HT1080 (cell line): ENCODE data around the gene ENGASE. TPM values are rescaled to one million over a fixed set of nuclear protein-coding genes. Genes with fewer than 3 reads are reported as not detected.

Experiments used
- DNase-seq: peaks from one replicate; pipeline ENCODE4 v3.0.0-alpha.2; 2015; ENCODE audit warnings: low read depth
- total RNA-seq: library from RNA; depleted of rRNA; stranded (reverse); fragments of >200 nt; shearing (Covaris generic); gene quantifications from 2 replicates; pipeline ENCODE4 v1.2.3, GENCODE V29; 2014

Gene ENGASE
- total RNA-seq, 1 experiment from 2014 or later, result 7.2 TPM

DNA sequence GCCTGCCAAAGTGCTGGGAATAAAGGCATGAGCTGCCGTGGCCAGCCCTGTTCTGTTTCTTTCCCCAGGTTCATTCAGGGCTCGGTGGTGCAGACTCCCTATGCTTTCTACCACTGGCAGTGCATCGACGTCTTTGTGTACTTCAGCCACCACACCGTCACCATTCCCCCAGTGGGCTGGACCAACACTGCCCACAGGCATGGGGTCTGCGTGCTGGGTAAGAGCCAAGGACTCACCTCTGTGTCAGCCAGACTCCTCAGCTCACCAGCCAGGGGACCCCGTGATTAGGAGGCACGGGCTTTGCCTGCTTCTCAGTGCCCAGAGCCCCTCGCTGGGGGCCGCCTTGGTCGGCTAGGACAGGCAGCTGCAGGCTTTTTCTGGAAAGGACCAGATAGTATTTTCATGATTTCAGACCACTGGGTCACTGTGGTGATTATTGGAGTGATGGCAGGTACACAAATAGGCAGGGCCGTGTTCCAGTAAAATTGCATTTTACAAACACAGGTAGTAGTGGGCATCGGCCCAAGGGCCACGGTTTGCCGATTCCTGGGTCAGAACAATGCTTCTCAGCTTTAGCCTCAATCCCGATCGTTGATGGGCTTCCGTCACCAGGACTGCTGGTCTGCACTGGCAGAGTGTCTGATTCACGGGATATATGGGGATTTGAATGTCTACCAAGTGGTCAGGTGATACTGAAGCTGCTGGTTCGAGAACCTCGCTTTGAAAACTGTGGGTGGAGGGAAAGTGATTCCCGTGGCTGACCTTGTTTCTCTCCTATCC, 5.0 kb downstream of the ENGASE start:
- no peak for DNase-seq

DNA sequence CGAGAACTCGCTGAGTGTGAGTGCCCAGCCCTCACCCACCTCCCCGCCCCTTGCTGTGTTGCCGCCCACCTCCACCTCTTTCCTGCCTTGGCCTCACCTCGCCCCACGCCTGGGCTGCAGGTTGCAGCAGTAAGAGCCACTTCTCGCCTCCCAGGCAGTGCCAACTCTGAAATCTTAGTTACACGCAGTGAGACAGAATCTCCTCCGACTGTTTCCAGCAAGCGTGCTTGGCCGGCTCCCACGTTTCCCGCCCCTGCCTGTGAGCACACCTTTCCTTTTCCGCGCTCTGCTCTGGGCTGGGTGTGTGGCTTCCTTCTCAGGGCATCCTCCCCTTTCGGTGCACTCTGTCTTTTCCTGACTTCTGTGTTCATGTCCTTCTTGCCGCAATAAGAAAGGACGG, 5.7 kb downstream of the ENGASE start:
- DNase-seq, result no peak

DNA sequence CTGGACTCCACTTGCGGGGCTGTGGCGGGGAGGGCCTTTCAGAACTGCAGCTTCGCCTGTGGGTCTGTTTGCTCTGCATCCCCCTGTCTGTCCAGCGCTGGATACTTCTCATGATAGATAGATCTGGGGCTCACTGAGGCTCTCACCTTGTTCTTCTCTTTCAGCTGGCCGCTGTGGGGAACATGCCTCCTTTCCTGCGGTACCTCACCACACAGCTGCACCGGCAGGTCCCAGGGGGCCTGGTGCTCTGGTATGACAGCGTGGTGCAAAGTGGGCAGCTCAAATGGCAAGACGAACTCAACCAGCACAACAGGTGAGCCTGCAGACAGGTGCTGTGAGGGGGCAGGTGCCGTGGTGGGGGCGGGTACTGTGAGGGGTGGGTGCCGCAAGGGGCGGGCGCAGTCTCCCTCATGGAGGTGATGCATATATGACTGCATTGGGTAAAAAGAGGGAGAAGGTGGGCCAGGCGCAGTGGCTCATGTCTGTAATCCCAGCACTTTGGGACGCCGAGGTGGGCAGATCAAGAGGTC, 6.2 kb downstream of the ENGASE start:
- DNase-seq, result no peak

DNA sequence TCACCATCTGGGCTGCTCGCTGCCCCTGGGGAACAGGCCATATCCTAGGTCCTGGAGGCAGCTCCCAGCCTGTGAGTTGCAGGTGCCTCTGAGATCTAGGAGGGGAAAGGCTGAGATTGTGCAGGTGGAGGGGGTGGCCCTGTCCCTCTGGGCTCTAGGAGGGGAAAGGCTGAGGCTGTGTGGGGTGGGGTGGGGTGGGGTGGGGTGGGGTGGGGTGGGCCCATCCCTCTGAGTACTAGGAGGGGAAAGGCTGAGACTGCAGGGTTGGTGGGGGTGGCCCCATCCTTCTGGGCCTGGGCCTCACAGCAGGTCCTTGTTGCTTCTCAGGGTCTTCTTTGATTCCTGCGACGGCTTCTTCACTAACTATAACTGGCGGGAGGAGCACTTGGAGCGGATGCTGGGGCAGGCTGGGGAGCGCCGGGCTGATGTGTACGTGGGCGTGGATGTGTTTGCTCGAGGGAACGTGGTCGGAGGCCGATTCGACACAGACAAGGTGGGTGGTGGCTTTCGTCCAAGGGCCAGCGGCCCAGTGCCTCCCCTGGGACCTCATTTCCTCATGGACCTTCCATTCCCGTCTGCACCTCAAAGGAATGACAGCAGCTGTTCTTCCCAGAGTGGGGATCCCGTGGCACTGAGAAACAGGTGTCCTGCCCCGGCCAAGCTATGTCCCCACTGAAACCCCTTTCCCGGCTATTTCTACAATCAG, 7.1 kb downstream of the ENGASE start:
- DNase-seq, result no peak

DNA sequence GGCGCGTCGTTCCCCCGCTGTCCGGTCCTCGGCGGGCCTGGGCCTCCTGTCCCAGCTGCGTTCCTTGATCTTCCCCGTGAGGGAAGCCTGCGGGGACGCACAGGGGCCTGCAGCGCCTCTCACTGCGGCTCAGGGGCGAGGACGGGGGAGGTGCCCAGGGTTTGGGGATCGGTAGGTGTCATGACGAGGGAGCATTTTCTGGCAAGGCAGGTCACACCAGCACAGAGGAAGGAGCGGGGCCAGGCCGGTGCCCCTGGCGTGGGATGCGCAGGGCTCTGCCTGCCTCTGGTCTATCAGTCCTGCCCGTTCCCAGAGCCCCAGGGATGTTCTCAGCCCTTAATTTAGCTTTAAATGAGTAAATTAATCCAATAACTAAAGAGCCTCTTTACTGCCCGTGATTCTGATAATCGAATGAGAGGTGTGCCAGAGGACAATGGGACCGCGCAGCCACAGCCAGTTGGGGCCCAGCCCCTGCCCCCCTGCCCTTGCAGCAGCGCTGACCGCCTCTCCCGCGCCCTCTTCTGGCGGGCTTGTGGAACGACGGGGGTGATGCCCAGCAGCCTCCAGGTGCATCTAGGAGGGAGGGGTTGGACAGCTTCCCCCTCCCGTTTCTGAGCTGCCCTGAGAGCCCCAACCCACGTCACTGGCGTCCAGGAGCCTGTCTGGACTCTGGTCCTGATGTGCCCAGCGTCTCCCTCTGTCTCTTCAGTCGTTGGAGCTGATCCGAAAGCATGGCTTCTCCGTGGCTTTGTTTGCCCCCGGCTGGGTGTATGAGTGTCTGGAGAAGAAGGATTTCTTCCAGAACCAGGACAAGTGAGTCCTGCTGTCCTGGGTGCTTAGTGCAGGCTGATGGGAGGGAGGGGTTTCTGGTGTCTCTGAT, 7.9 kb downstream of the ENGASE start:
- DNase-seq, result peak; percentile 39

DNA sequence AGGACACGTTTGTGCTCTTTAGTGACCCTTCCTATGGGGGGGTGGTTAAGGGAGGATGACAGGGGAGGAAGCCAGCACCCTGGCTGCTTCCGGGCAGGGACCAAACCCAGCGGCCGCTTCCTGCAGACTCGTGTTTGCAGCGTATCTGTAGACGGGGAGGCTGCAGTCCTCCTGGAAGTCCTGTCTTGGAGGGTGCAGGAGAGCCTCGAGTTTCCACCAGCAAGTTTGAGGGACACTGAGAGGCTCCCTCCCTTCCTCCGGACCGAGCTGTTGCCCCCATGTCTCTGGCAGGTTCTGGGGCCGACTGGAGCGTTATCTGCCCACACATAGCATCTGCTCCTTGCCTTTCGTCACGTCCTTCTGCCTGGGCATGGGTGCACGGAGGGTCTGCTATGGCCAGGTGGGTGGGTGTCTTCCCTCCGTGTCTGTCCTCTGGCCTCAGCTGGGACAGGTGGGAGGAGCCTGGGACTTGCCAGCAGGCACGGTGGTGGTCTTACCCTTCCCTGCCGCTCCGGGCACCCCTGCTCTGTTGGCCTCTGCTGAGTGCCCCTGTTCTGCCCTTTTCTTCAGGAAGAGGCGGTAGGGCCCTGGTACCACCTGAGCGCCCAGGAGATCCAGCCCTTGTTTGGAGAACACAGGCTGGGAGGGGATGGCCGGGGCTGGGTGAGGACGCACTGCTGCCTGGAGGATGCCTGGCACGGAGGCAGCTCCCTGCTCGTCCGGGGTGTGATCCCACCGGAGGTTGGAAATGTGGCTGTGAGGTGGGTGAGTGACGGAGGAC, 8.8 kb downstream of the ENGASE start:
- no peak for DNase-seq

DNA sequence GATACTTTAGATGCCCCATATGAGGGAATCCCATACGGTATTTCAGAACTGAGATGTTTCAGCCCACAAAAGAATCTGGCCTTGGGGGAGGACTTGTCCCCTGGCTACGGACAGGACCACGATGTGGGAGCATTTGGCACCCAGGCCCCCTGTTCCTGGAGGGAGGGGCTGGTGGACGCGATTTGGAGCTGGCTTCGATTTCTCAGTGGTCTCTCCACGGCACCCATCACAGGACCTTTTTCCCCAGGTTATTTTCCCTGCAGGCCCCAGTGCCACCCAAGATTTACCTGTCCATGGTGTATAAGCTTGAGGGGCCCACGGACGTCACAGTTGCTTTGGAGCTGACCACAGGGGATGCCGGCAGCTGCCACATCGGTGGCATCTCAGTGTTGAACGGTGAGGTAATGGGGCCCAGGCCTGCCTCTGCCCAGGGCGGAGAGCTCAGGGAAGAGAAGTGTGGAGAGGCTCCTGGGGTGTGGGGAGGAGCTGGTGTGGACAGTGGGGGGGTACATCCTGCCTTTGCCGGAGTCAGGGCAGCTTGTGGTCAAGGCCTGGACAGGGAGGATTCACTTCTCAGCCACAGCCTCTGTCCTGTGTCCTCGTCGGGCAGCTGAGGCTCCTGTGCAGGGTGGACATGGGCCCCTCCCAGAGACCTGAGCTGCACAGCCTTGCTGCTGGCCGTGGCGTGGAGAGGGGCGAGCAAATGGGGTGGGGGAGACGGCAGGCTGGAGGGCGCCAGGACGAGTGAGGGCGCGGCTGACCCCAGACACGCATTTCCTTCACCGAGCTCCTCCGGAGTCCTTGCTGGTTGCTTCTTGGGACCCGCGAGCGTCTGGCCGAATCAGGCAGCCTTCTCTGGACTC, 9.9 kb downstream of the ENGASE start:
- no peak for DNase-seq

DNA sequence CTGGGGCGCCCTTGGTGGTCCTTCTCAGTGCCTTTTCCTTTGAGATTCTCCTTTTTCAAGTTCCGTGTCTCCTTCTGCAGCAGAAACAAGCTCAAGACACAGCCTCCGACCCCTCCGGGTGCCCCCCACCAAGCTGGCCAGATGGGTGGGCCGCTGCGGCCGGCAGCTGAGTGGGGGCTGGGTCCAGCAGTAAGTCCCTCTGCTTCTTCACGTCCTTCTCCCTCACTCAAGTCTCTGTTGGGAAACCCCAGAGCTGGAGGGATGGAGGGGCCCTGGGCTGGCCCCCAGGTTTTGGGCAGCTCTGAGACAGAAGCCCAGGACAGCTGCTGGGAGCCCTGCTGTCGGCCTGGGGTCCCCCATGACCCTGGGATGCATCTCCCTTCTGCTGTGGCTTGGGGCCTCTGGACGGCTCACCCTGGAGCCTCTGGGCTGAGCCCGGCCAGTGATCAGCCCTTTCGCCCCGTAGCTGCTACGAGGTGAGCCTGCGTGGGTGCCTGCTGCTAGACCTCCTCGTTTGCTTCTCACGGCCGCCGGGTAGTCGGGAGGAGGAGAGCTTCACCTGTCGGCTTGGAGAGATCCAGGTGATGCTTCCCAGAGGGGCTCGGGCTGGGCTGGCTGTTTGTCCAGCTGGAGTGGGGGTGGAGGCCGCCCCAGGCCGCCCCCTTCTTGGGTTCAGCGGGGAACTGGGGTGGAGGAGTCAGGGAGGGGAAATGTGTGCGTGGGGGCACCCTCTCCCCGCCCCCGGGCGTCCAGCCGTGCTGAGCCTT, 10.7 kb downstream of the ENGASE start:
- no peak for DNase-seq

DNA sequence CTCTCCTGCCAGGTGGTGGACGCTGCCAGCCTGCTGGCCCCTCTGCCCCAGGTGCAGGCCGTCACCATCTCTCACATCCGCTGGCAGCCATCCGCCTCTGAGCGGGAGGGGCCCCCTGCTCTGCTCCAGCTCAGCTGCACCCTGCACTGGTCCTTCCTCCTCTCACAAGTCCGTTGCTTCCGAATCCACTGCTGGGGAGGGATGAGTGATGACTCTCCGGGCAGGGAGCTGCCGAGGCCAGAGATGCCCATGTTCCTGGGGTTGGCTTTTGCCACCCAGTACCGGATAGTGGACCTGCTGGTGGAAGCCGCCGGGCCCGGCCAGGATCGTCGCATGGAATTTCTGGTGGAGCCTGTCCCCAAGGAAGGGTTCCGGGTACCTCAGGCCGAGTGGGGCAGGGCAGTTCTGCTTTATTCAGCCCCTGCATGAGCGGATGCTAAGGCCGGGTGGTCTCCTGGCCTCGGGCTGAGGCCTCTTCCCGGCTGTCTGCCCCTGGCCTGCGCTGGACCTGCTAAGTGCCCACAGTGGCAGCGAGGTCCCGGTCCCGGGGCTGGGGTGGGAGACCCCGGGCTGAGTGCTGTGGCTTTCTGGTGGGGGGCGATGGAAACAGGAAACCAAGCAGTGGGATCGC, 11.4 kb downstream of the ENGASE start:
- no peak for DNase-seq

DNA sequence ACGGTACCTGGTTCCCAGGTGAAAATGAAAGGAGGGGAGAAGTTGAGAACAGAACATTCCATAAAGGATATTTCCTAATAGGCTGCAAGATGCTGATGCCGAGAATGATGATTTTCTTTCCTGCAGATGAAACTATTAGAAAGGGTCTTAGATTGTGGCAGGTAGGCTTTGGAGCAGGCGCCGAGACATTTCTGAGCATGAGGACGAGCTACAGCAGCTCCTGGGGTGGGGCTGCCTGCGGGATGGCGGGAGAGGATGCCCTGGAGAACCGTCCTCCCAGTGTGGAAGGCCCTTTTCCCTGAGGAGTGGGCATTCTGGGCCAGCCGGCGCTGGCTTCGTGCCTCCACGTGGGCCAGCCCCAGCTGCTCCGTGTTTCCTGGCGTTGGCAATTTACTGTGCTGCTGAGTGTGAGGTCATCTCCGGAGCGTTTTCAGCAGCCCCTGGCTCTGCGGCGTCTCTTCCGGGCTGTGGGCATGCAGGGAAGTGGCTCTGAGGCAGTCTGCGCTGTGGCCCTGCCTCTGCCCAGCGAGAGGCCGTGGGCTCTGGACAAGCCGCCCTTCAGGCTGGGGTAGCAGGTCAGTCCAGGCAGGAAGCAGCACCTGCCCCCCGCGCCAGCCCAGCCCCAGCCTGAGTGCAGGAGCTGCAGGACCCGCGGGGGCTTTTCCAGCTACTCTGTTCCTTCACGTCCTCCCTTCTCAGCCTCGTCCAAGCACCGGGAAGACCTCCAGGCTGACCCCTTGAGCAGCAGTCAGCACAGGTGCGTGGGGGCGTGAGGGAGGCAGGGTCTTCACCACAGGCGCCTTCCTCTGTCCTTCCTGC, 12.2 kb downstream of the ENGASE start:
- DNase-seq, result no peak

DNA sequence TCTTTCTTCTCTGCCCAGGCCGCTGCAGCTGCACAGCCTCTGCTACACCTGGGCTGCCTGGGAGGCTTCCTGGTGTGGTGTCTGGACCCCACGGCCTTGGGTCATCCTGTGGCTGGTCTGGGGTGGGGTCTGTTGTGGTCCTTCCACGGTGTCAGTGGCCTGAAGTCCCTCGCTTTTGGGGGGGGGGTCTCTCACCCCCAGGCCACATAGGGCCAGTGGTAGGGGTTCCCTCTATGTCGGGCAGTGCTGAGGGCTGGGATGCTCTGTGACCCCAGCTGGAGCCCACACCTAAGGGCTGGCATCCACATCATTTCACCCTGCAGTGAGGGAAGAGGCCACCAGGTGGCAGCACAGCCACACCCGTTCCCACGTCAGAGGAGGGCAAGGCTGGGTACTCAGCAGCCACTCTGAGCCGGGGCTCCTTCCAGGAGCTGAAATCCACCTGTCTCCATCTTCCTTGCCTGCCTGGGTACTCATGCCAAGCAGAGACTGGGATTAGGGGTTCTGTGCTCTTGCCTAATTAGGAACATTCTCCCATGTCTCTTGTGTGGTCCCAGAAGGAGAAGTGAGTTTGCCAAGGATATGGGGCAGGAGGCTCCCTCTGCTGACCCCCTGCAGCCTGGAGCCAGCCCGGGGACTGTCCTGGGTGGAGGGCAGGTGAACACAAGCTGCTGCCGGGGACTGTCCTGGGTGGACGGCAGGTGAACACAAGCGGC, 13.0 kb downstream of the ENGASE start:
- peak; percentile 61 for DNase-seq

DNA sequence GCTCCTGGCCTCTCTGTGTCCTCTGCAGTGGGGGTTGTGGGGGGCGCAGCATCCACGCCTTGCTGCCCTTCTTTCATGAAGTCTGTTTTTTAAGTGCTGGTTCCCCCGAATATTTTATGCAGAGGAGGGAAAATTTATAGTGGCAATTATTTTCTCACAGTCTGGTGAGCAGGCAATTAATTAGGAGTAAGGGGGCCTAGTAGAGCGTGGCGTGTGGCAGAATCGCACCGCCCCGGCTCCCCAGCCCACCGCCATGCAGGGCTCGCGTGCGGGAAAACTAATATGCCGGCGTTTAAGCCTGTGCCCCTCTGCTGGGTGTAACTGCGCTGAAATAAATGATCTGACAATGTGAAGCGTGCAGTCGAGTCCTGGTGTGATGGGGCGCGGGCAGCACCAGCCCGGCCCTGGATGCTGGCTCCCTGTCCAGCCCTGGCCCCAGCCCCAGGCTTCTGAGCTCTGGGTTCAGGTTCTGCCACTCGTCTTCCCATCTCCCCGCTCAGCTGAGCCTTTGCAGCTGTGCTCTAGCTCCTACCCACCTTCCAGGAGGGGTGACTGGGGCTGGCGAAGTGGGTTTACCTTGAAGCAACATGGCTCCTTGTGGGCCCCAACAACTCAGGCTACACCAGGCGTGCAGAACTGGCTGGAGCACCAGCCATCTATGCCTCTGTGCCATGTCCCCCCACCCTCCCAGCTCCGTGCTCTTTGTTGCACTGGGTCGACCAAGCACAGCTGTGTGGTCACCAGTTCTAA, 13.8 kb downstream of the ENGASE start:
- DNase-seq, result no peak

DNA sequence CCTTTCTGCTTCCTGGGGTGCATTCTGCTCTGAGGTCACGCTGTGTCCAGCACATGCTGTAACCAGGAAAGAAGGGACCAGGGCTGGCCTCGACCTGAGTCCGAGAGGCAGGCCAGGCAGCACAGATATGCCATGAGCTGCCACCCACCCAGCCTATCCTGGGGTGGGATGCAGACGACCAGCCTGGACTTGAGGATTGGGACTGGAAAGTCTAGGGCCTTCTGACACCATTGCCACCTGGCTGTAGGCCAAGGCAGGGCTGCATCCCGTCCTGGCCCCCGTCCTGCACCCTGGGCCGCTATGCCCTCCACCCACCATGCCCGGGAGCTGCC, 14.3 kb downstream of the ENGASE start:
- no peak for DNase-seq

DNA sequence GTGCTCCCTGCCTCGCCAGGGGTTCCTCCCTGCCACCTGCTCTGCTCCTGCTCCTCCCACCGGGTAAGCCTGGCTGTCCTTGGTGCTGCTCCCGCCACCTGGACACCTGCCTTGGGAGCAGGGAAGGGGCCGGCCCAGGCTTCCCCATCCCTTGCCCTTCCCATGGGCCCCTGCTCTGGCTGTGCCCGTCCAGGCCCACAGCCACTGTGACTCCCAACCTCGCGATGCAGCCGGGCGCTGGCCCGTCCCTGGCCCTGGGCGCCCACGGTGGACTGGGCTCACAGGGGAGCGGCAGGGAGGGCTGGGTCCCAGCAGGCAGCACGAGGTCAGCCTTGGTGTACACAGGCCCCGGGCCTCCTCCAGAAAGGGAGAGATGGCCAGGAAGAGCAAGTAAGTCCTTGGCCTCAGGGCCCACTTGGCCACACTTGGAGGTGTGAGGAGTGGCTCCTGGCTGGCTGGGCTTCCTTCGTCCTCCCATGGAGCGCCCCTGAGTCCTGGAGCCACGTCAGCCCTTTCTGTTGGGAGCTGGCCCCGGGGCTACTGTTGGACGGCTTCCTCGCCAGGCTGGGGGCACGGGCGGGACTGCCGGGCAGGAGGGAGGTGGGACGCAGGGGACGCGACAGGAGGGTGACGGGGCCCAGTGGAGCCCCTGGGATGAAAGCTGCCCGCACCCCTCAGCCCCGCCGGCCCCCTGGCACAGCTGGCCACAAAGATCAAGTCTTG, 15.3 kb downstream of the ENGASE start:
- no peak for DNase-seq

DNA sequence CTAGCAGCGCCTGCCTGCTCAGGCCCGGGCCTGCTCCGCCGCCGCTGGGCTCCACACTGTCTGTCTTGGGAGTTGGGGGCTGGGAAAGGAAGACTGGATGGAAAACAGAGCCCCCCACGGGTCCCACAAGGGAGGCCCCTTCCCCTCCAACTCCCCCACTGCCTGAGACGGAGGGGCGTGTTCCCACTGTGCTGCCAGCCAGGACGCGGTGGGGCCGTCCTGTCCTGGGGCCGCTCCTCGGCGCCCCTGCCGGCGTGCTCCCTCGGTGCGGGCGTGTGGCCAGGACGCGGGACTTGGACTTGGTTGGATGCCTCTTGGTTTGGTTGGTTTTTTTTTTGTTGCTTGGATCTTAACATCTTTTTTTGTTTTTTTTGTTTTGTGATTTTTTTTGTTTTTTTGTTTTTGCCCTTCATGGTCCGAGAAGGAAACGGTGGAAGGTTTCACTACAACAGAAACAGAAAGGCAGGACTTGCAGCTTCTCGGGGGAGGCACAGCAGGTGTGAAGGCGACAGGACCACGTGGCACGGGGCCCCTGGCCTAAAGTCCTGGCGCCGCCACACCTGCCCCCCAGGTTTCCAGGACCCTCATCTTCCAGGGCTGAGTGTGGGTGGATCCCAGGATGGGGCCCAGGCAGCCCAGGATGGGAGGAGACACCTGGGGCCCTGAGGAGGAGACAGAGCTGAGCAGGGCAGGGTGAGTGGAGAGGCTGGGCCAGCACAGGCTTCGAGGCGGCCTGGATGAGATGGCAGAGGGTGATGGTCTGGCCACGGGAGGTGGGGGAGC, 16.0 kb downstream of the ENGASE start:
- no peak for DNase-seq
